MM.1S (cell line): ENCODE results near the gene GLMP.
A peak's percentile ranks its signal among the peaks of the same experiment; 100 is the strongest.

ENCODE experiments used
- DNase-seq: peaks from one replicate; pipeline ENCODE4 v3.0.0-alpha.2; 2015
- H2AFZ ChIP-seq: fragments of 300-600 bp; sonication (generic); 2 replicates; pipeline ENCODE4 v1.6.0; 2016; ENCODE audit warnings: antibody characterized with exemption, low read length
- H3F3A ChIP-seq: fragments of 300-600 bp; sonication (generic); 2 replicates; pipeline ENCODE4 v1.6.1; 2016; ENCODE audit warnings: mild to moderate bottlenecking, antibody characterized with exemption, low read length, moderate library complexity, mixed read lengths; ENCODE audit not compliant: insufficient read depth
- H3K27ac ChIP-seq: fragments of 300-600 bp; sonication (generic); 2 replicates; pipeline ENCODE4 v1.5.1; 2016; ENCODE audit warnings: mild to moderate bottlenecking, low read length
- H3K27me3 ChIP-seq: fragments of 300-600 bp; sonication (generic); replicated peaks from 2 replicates; pipeline ENCODE4 v1.6.0; 2016; ENCODE audit warnings: low read length; ENCODE audit not compliant: insufficient read depth
- H3K36me3 ChIP-seq: fragments of 300-600 bp; sonication (generic); replicated peaks from 2 replicates; pipeline ENCODE4 v1.6.1; 2016; ENCODE audit warnings: mild to moderate bottlenecking, low read length, mixed read lengths; ENCODE audit not compliant: insufficient read depth
- H3K4me1 ChIP-seq: fragments of 300-600 bp; sonication (generic); 2 replicates; pipeline ENCODE4 v1.6.1; 2016; ENCODE audit warnings: low read length, mixed read lengths
- H3K4me2 ChIP-seq: fragments of 300-600 bp; sonication (generic); 2 replicates; pipeline ENCODE4 v1.6.0; 2016; ENCODE audit warnings: low read depth, low read length
- H3K4me3 ChIP-seq: fragments of 300-600 bp; sonication (generic); 2 replicates; pipeline ENCODE4 v1.5.1; 2016; ENCODE audit warnings: low read length, mixed read lengths
- H3K79me2 ChIP-seq: fragments of 300-600 bp; sonication (generic); 2 replicates; pipeline ENCODE4 v1.6.1; 2016; ENCODE audit warnings: mixed run types, low read length, mixed read lengths
- H3K9ac ChIP-seq: fragments of 300-600 bp; sonication (generic); 2 replicates; pipeline ENCODE4 v1.6.1; 2016; ENCODE audit warnings: low read length, mixed read lengths
- H3K9me2 ChIP-seq: fragments of 300-600 bp; sonication (generic); replicated peaks from 2 replicates; pipeline ENCODE4 v1.6.1; 2016; ENCODE audit warnings: mild to moderate bottlenecking, low read length, mixed read lengths; ENCODE audit not compliant: insufficient read depth
- H3K9me3 ChIP-seq: fragments of 300-600 bp; sonication (generic); replicated peaks from 2 replicates; pipeline ENCODE4 v1.6.1; 2016; ENCODE audit warnings: mild to moderate bottlenecking, low read length, mixed read lengths; ENCODE audit not compliant: insufficient read depth
- H4K20me1 ChIP-seq: fragments of 300-600 bp; sonication (generic); 2 replicates; pipeline ENCODE4 v1.6.1; 2016; ENCODE audit warnings: mild to moderate bottlenecking, low read length, moderate library complexity, mixed read lengths; ENCODE audit not compliant: insufficient read depth
- CTCF ChIP-seq: fragments of 300-600 bp; sonication (generic); IDR thresholded peaks from 2 replicates; pipeline ENCODE4 v1.5.1; 2016; ENCODE audit warnings: antibody characterized with exemption, low read length, mixed read lengths
- EZH2 ChIP-seq: fragments of 300-600 bp; sonication (generic); optimal IDR thresholded peaks from 2 replicates; pipeline ENCODE3; 2017; ENCODE audit warnings: low read depth, mild to moderate bottlenecking, antibody characterized with exemption, low read length, mixed read lengths
- EZH2phosphoT487 ChIP-seq: fragments of 300-600 bp; sonication (generic); IDR thresholded peaks from 2 replicates; pipeline ENCODE4 v1.6.1; 2018; ENCODE audit warnings: antibody characterized with exemption, low read length

Gene GLMP

GRCh38 chr1:156284757-156285156 lies 10.7 kb downstream of the GLMP start:
- peaks cover 55% of the 10 kb centered on the region for H3K79me2 ChIP-seq
- no peaks in the 10 kb centered on the region for H3K9me3 ChIP-seq
- H3K9ac ChIP-seq, result no peak overlapping the region
- H3K27ac ChIP-seq, result no peak overlapping the region
- H3K9me2 ChIP-seq, result no peaks in the 10 kb centered on the region
- no peaks in the 10 kb centered on the region for H3K36me3 ChIP-seq
- H3K27me3 ChIP-seq, result no peaks in the 10 kb centered on the region
- H4K20me1 ChIP-seq, result 0 out of 2 replicates have a peak, but pooled peaks cover 3% of the 10 kb centered on the region
- no peak overlapping the region for H3K4me2 ChIP-seq
- TF ChIP-seq EZH2 (no peak), EZH2phosphoT487 (no peak), CTCF (no peak)
- peaks cover 7% of the 10 kb centered on the region for H3F3A ChIP-seq
- DNase-seq, result no peak
- H3K4me1 ChIP-seq, result peaks cover 23% of the 10 kb centered on the region; the same call in 1 of the 2 replicates
- H2AFZ ChIP-seq, result no peak overlapping the region
- no peak overlapping the region for H3K4me3 ChIP-seq

- H2AFZ ChIP-seq, result peak within 1 kb of the TSS; percentile 77
- H3K27me3 ChIP-seq, result no peaks in the 10 kb centered on the region
- H4K20me1 ChIP-seq, result 0 out of 2 replicates have a peak, but pooled peaks cover 3% of the 10 kb centered on the region
- peaks cover 23% of the 10 kb centered on the region; the same call in 1 of the 2 replicates for H3K4me1 ChIP-seq
- TF ChIP-seq CTCF, result no peak
- TF ChIP-seq EZH2, result no peak
- no peak for TF ChIP-seq EZH2phosphoT487
- H3K4me2 ChIP-seq, result peak within 1 kb of the TSS; percentile 84
- H3K36me3 ChIP-seq, result peaks cover 3% of the 10 kb centered on the region; the same call in 1 of the 2 replicates
- peaks cover 61% of the 10 kb centered on the region for H3K79me2 ChIP-seq
- peaks cover 7% of the 10 kb centered on the region for H3F3A ChIP-seq
- no peaks in the 10 kb centered on the region for H3K9me2 ChIP-seq
- H3K9ac ChIP-seq, result peak within 1 kb of the TSS; percentile 79
- H3K4me3 ChIP-seq, result peak within 1 kb of the TSS; percentile 84
- peak within 1 kb of the TSS; percentile 68; the same call in 1 of the 2 replicates for H3K27ac ChIP-seq
- H3K9me3 ChIP-seq, result no peaks in the 10 kb centered on the region
- no peak for DNase-seq
Observed at GRCh38 chr1:156284112-156284511, 11.4 kb downstream of the GLMP start, which contains the start of gene TMEM79. Gene TMEM79 (plus strand): TSS chr1:156284325. CDS start chr1:156285227, 902 bp downstream.

- H2AFZ ChIP-seq, result peak overlapping the region; percentile 77
Observed at GRCh38 chr1:156283521-156283920, 12.0 kb downstream of the GLMP start.

More at GRCh38 chr1:156283521-156283920, 12.0 kb downstream of the GLMP start:
- peak overlapping the region; percentile 84 for H3K4me2 ChIP-seq
- no peak for DNase-seq
- H3K36me3 ChIP-seq, result peaks cover 6% of the 10 kb centered on the region
- TF ChIP-seq EZH2phosphoT487 (no peak), EZH2 (no peak), CTCF (no peak)
- H3K79me2 ChIP-seq, result peaks cover 67% of the 10 kb centered on the region
- 0 out of 2 replicates have a peak, but pooled peaks cover 3% of the 10 kb centered on the region for H4K20me1 ChIP-seq
- H3K9me2 ChIP-seq, result no peaks in the 10 kb centered on the region
- H3K27me3 ChIP-seq, result no peaks in the 10 kb centered on the region
- peak overlapping the region; percentile 79 for H3K9ac ChIP-seq
- peak overlapping the region; percentile 68; the same call in 1 of the 2 replicates for H3K27ac ChIP-seq
- peaks cover 23% of the 10 kb centered on the region; the same call in 1 of the 2 replicates for H3K4me1 ChIP-seq
- peaks cover 7% of the 10 kb centered on the region for H3F3A ChIP-seq
- peak overlapping the region; percentile 84 for H3K4me3 ChIP-seq
- no peaks in the 10 kb centered on the region for H3K9me3 ChIP-seq
